Inflammatory macrophage treated with lipopolysaccharide for 4 hours (primary cell): ENCODE data around the gene COIL.

Experiments used
- DNase-seq: peaks from one replicate; pipeline ENCODE4 v3.0.0-alpha.2; 2020

The COIL gene

DNA sequence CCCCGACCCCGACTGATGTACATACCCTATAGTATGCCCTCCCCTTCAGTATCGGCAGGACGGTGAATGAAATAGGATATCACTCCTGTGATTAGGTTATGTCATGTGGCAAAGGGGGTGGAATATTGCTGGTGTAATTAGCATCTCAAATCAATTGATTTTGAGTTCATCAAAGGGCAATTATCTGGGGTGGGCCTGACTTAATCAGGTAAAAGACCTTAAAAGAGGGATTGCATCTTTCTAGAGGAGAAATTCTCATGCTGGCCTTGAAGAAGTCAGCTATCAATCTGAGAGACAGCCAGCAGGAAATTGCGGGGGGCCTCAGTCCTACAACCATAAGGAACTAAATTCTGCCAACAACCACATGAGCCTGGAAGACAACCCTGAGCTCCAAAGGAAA lies 57.3 kb downstream of the COIL start:
- no peak for DNase-seq

DNA sequence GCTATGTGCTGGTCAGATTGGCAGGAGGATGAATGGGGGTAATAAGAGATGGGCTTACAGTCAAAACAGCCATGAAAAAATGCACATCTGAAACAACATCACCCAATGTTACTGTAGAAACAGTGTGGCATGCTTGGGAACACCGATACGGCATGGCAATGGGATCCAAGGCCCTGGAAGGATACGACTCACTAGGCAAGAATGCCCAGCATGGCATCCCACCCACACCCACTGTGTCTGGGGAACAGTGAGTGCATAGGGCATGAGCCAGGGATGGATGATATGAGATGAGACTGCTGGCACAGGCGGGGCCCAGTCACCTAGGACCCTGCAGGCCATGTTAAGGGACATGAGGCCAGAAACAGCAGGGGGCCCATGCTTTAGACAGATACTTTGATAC lies 58.5 kb downstream of the COIL start:
- no peak for DNase-seq

DNA sequence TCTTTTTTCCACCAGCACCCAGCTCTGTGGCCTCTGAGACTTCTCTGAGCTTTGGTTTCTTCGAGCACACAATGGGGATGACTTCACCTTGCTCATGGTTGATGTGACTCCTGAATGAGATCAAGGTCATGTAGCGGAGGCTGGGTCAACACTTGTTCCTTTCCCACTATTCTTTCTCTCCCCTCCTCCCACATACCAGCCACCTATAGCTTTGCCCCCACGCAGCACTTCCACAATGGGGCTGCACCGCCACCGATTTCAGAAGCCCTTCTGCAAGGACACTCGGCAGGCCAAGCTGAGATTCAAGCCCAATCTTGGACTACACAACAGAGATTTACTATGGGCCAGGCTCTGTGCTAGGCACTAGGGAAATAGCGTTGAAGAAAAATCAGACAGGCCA lies 61.4 kb downstream of the COIL start:
- DNase-seq = no peak

DNA sequence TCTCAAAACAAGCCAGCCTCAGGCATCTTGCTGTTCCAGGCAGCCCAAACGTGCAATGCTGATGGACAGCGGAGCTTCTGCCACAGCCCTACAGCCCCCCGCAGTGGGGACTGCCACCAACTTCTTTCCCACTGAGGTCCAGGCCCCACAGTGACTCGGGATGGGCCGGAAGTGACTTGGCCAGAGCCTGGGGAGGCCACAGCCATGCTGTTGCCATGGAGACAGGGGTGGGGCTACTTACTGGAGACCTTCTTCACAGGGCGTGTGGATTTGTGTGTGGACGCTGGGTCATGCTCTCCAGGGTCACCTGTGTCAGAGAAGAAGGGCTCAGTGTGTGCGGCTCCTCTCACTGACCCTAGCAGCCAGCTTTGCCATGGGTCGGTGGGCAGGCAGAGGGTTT lies 62.0 kb downstream of the COIL start:
- DNase-seq = no peak

DNA sequence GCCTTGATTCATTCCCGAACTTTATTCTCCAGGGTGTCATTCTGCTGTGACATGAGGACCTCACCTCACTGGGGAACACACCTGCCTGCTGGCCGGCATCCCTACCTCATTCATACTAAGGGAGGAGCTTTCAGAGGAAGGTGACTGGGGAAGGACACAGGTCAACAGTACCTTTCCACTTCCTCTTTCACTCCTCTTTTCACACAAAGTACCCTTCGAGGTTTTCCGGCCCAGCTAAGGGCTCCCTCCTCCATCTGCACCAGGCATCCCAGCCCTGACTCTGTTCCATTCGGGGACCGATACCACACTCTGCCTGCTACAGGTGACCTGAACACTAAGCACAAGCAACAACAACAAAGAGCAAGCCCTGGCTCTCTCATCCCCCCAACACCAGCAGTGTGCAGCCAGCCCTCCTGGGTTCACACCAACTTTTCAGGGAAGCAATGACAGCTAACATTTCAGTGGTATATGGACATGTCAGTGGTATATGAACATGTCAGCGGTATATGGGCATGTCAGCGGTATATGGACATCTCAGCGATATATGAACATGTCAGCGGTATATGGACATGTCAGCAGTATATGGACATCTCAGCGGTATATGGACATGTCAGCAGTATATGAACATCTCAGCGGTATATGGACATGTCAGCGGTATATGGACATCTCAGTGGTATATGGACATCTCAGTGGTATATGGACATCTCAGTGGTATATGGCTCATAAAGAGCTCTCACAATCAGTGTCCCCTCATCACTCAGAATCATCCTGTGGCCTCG lies 63.0 kb downstream of the COIL start:
- DNase-seq = no peak

DNA sequence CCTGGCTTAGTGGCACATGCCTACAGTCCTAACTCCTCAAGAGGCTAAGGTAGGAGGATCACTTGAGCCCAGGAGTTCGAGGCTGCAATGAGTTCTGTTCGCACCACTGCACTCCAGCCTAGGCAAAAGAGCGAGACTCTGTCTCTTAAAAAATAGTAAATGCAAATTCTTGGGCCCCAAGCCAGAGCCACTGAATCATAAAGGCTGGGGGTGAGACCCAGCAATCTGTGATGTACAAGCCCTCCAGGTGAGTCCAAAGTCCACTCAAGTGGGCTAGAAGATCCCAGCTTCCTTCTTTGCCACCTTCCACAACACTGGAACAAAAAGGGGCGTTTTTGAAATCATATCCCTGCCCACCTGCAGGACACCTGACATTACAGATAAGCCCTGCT lies 63.9 kb downstream of the COIL start:
- no peak for DNase-seq

GRCh38 chr17:56896217-56896967 lies 64.5 kb downstream of the COIL start:
- no peak for DNase-seq

- no peak for DNase-seq
These were observed 65.9 kb downstream of the COIL start for GRCh38 chr17:56894859-56895455.

DNA sequence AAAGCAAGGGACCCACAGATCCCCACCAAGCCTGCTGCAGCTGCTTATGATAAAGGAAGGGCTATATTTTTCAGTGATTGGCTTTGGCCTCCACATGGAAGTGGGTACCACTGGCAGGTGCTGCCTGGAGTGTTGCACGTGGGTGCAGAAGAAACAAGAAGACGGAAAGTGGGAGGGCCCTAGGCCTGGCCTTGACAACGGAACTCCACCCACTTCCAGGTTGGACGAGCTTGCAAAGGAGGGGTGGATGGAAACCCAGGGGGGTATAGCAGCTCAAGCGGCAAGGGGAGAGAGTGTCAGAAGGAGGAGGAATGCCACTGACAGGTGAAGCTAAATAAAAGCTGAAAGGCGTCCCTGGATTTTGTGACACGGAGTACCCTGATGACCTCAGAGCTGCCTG lies 67.3 kb downstream of the COIL start:
- no peak for DNase-seq

- DNase-seq = no peak
These were observed 68.5 kb downstream of the COIL start for GRCh38 chr17:56892333-56892732.

GRCh38 chr17:56891751-56892150 lies 69.1 kb downstream of the COIL start:
- DNase-seq = no peak

DNA sequence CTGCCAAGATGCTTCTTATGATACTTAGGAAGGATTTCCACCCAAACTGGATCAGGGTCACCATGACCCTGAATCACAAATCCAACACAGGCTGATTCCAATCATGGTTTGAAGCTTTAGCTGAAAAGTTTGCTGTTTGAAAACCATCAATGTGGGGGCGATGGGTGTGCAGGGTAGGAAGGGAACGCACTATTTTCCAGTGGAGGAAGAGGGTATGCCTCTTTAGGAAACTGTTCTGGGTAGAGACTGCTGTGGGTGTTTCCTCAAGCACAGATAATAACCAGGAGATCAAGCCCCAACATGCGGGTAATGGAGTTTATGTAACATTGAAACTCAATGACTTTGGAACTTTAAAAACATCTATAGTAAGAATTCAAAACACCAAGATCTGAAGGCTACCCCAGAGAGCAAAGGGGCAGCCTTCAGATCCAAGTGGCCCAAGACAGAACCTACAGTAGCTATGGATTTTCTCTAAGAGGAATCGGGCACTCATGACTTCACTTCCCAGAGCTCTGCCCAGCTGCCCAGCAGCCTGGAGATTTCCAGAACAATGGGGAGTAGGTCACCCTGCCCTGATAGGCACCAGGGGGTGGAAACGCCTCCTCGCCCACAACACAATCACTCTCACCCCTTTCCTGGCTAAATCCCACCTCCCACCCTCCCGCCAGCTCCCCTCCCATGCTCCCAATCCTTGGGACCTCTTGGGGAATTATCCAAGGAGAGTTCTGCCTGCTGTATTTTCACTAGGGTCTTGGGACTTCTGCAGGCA lies 69.8 kb downstream of the COIL start:
- no peak for DNase-seq

DNA sequence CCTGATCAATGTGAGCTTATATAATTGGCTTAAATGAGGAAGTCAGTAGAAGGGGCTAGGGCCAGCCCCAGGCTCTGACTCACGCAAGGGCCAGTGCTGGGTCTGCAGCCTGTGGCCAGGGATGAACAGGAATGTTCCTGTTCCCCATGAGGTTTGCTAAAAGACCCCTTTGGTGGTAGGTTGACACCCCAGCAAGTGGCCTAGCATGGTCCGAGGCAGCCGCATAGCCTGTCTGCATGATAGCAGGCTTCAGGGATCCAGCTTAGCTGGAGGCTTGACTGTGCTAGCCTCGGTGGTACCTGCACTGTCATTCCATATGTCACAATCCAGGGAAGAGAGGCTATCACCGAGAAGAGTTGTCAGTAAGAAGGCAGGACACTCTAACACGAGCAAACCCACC lies 70.5 kb downstream of the COIL start:
- DNase-seq = no peak
